ENCODE results near the gene KRTAP3-2.

Gene KRTAP3-2

DNA sequence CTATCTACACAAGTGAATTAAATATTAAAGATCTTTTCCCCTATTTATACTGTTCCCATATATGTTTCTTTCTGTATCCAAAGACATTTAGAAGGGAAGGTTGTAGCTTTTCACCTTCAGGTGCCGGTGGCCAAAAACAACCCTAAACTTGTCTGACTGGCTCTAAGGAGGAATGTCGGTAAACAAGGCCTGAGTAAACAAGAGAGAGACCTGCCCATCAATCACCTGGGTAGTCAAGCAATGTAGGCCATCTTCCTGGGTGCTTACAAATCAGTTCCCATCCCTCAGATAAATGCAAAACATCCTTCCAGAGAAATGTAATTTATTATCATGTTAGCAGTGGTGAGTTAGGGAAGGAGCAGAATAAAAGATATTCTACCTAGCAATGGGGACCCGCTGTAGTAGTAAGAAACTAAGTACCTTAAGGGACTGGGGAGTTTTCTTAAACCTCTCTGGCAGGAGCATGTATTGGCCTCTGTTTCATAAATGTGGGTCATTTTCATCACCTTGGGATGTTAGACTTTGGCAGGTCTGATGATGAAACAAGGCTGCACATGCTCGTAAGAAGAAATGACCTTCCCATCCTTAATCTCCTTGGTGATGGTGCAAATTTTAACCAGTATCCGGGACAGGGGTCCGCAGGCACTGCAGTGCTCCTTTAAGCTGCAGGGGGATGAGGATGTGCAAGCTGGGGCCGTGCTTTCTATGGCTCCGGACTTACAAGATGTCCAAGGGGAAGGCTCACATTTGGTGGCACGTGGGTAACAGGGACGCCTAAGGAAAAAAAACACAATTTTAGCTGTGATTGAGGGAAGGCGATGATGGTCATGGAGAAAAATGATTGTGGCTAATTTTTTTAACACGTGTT, 41.4 kb downstream of the KRTAP3-2 start:
- DNase-seq (ENCODE audit: low read depth): peak; percentile 90
- H3K4me3 ChIP-seq (ENCODE audit: low read length): no peak overlapping the region
- TF ChIP-seq, protein P1, sequence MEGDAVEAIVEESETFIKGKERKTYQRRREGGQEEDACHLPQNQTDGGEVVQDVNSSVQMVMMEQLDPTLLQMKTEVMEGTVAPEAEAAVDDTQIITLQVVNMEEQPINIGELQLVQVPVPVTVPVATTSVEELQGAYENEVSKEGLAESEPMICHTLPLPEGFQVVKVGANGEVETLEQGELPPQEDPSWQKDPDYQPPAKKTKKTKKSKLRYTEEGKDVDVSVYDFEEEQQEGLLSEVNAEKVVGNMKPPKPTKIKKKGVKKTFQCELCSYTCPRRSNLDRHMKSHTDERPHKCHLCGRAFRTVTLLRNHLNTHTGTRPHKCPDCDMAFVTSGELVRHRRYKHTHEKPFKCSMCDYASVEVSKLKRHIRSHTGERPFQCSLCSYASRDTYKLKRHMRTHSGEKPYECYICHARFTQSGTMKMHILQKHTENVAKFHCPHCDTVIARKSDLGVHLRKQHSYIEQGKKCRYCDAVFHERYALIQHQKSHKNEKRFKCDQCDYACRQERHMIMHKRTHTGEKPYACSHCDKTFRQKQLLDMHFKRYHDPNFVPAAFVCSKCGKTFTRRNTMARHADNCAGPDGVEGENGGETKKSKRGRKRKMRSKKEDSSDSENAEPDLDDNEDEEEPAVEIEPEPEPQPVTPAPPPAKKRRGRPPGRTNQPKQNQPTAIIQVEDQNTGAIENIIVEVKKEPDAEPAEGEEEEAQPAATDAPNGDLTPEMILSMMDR (IDR thresholded peaks at IDR 0.05; ENCODE audit: insufficient read depth, low read depth, low read length, missing control alignments): no peak

DNA sequence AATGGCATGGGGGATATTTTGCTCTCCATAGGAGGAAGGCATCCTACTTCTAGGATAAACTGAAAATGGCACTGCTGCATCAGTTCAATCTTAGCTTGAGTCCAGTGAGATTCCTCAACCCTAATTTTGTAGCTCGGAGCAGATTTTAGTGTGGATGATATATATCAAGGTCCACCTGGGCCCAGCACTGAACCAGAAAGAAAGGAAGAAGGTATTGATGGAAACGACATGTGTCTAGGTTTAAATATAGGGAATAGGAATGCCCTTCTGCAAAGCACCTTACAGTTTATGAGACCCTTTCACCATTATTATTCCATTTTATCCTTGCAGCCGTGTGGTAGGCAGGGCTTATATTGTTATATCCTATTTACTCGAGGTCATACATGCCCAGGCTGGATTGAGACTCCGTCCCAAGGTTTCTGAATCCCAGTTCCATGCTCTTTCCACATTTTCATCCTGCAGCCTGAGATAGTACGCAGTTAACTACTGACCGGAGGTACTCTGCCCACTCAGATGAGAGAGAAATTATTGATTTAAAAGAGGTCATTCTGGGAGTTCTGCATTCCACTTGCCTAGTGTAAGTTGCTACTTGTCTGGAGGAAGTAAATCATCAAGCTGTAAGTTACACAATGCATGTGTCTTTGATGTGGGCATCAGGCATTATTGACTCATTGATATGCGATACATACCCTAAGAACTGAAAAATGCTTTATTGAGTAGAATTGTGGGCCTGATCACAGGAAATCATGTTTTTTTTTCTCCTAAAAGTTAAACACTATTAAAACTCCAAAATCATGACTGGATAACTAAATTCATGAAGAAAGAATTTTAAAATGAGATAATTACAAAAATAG, 43.1 kb downstream of the KRTAP3-2 start:
- TF ChIP-seq, protein P1 (IDR thresholded peaks at IDR 0.05; ENCODE audit: insufficient read depth, low read depth, low read length, missing control alignments): no peak
- H3K4me3 ChIP-seq (ENCODE audit: low read length): no peak overlapping the region
- DNase-seq (ENCODE audit: low read depth): peak; percentile 98

DNA sequence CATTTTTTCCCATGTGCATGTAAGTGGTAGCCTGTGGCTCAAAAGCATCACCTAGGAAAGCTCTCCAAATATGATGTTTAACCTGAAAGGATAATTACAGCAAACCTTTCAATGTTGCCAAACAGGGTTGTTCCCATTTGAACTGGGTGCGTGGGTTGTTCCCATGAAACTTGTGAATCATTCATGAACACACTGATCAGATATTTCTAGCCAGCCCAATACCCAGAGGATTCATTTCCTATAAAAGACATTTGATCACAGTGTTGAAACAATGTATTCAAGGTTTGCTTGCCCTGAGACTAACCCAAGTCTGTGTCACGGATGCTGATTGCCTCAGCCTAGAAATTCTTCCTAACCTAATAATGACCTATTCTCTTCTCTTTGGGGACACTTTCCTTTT, 45.8 kb downstream of the KRTAP3-2 start:
- DNase-seq (ENCODE audit: low read depth): peak; percentile 99

DNA sequence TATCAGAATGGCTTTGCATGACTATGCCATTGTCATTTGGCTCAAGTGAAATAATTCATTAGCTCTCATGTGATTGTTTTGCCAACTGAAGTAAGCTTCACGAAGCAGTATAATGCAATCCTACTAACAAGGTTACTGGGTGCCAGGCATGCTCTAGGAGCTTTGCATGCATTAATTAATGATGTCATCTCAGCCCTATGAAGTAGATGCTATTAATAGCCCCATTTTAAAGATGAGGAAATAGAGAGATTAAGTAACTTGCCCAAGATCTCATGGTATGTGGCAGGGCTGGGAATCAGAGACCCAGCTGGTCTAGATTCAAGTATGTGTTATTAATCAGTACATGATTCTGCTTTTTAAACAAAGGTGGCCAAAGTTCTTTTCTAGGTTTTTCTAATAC, 47.0 kb downstream of the KRTAP3-2 start:
- H3K4me3 ChIP-seq (ENCODE audit: low read length): no peak overlapping the region
- TF ChIP-seq, protein P1 (IDR thresholded peaks at IDR 0.05; ENCODE audit: insufficient read depth, low read depth, low read length, missing control alignments): no peak
- DNase-seq (ENCODE audit: low read depth): peak; percentile 96

More for the DNA sequence above, 45.8 kb downstream of the KRTAP3-2 start:
- TF ChIP-seq, protein P1 (IDR thresholded peaks at IDR 0.05; ENCODE audit: insufficient read depth, low read depth, low read length, missing control alignments): no peak
- no peak overlapping the region for H3K4me3 ChIP-seq (ENCODE audit: low read length)

DNA sequence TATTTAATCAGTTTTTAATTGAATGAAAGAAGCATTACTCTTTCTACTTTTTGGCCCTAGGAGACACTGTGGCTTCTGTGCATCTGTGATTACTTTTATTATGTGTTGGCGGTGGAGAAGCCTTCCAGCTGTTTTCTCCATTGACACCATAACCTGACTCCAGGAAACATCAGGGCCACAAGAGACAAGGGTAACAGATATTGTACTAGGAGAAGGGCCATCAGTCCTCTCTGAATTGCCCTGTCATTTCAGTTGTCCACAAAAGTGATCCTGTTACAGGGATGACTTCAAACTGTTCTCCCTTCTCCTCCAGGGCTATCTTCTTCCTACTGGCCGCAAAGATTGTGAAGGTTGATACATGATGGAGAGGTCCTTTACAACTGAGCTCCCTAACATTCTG, 47.6 kb downstream of the KRTAP3-2 start:
- no peak for DNase-seq (ENCODE audit: low read depth)
- TF ChIP-seq, protein P1 (IDR thresholded peaks at IDR 0.05; ENCODE audit: insufficient read depth, low read depth, low read length, missing control alignments): no peak
- no peak overlapping the region for H3K4me3 ChIP-seq (ENCODE audit: low read length)

DNA sequence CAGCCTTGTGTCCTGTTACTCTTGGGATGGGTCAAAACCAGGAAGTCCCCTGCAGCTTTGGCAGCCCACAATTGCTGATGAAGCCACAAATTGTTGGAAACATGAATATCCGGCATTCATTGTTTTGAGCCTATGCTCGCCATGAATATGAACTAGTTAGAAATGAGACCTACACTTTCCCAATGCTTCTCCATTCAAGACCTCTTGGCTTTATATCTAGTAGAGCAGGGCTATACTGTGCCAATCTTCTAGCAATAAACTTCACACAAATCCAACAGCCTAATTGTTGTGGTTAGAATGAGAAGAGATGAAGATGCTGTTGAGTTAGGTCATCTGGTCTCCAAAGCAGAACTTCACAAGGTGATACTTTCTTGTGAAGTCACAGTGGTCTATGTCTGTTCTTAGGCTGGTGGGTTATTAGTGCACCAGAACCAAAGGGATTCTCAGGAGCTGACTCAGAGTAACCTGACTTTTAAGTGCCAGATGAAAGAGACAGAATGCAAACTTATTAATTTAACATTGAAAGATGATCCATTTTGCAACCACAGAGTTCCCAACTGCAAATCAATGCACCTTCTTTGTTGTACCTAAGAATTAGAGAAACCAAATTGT, 48.6 kb downstream of the KRTAP3-2 start:
- no peak for DNase-seq (ENCODE audit: low read depth)
- TF ChIP-seq, protein P1 (IDR thresholded peaks at IDR 0.05; ENCODE audit: insufficient read depth, low read depth, low read length, missing control alignments): no peak
- no peak overlapping the region for H3K4me3 ChIP-seq (ENCODE audit: low read length)
